Colonic mucosa (tissue), 4 donors: ENCODE results near the gene HIGD1B. TPM values are rescaled to one million over a fixed set of nuclear protein-coding genes. Genes with fewer than 3 reads are reported as not detected.
A peak's percentile ranks its signal among the peaks of the same experiment; 100 is the strongest.

ENCODE experiments used
- DNase-seq: peaks from one replicate; pipeline ENCODE4 v3.0.0-alpha.2; 2020
- H3K27ac ChIP-seq: fragments of 200-600 bp; one replicate; pipeline ENCODE4 v1.8.0; 2021
- H3K27me3 ChIP-seq: fragments of 200-600 bp; one replicate; pipeline ENCODE4 v1.8.0; 2021
- H3K36me3 ChIP-seq: fragments of 200-600 bp; one replicate; pipeline ENCODE4 v1.8.0; 2021
- H3K4me1 ChIP-seq: fragments of 200-600 bp; one replicate; pipeline ENCODE4 v1.8.0; 2021; ENCODE audit warnings: mild to moderate bottlenecking
- H3K4me3 ChIP-seq: fragments of 200-600 bp; one replicate; pipeline ENCODE4 v1.8.0; 2021
- H3K9ac ChIP-seq, 2 donors: one replicate each; pipeline ENCODE4 v1.7.0; 2013; ENCODE audit warnings: control low read depth in 2 of 2, low read depth in 2 of 2, low read length in 2 of 2
- H3K9me3 ChIP-seq: fragments of 200-600 bp; one replicate; pipeline ENCODE4 v1.8.0; 2021
- intact Hi-C: fragments of 100-400 bp; cut with DNase I; formaldehyde crosslinking; loops from one replicate; pipeline ENCODE4 v1.14.1; 2022
- total RNA-seq, 2 donors: library from RNA; stranded (reverse); fragmentation: NEBNext Ultra II Directional in 1 of 2; extraction: Animal tissue kit (Norgen Biotek cat#: 25700) in 1 of 2; gene quantifications; one replicate each; pipeline ENCODE4 v1.2.1, GENCODE V29; 2021
- TF ChIP-seq, protein P1 (sequence below): fragments of 200-600 bp; IDR thresholded peaks from one replicate; pipeline ENCODE4 v1.8.0; 2022; ENCODE audit warnings: antibody characterized with exemption, mild to moderate bottlenecking
- donor health status: healthy.
- donor health status: DM: no; HTN: no; CAD: no.
- donor health status: DM: no; HTN: no; CAD: no.

HIGD1B gene
- total RNA-seq, 2 donors from 2014 or later, result 0.53 TPM; not detected in 1

DNA sequence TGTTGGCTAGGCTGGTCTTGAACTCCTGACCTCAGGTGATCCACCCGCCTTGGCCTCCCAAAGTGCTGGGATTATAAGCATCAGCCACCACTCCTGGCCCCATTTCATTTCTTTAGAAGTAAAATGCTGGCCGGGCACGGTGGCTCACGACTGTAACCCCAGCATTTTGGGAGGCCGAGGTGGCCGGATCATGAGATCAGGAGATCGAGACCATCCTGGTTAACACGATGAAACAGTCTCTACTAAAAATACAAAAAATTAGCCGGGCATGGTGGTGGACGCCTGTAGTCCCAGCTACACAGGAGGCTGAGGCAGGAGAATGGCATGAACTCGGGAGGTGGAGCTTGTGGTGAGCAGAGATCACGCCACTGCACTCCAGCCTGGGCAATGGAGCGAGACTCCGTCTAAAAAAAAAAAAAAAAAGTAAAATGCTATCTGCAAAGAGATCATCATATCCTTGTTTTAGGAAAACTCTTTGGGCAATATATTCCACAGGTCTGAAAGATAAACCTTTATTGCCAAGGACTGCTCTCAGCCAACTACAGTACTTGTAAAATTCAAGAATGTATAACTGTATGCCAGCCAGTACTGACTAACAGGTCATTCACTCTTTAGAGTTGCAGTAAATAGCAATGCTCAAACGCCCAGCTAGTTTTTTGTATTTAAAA is 21.4 kb upstream of the HIGD1B start:
- Histone ChIP-seq H3K36me3 (no peaks in the 10 kb centered on the region), H3K4me3 (no peak overlapping the region), H3K27ac (no peak overlapping the region), H3K9me3 (no peaks in the 10 kb centered on the region), H3K9ac (no peak overlapping the region), H3K27me3 (peaks cover 31% of the 10 kb centered on the region), H3K4me1 (peaks cover 5% of the 10 kb centered on the region)
- no peak for DNase-seq
- intact Hi-C loops, result no loop called here
- TF ChIP-seq, protein P1, sequence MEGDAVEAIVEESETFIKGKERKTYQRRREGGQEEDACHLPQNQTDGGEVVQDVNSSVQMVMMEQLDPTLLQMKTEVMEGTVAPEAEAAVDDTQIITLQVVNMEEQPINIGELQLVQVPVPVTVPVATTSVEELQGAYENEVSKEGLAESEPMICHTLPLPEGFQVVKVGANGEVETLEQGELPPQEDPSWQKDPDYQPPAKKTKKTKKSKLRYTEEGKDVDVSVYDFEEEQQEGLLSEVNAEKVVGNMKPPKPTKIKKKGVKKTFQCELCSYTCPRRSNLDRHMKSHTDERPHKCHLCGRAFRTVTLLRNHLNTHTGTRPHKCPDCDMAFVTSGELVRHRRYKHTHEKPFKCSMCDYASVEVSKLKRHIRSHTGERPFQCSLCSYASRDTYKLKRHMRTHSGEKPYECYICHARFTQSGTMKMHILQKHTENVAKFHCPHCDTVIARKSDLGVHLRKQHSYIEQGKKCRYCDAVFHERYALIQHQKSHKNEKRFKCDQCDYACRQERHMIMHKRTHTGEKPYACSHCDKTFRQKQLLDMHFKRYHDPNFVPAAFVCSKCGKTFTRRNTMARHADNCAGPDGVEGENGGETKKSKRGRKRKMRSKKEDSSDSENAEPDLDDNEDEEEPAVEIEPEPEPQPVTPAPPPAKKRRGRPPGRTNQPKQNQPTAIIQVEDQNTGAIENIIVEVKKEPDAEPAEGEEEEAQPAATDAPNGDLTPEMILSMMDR, result no peak

DNA sequence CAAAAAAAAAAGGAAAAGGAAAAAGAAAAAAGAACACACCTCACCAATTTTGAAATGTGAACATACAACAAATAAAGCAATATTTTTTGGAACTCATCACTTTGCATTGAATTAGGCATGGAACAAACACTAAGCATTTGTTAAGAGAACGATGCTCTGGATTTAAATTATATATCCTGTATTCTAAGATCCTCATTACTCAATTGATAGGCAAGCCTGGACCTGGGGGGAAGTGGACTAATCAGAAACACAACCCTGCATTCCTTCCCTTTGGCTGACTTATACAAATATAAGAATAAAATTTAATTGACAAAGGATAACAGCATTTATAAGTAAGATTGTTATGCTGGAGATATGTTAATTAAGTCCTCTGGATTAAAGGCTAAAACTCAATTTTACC is 19.8 kb upstream of the HIGD1B start:
- H3K27me3 ChIP-seq, result peaks cover 42% of the 10 kb centered on the region
- DNase-seq, result no peak
- intact Hi-C loops, result no loop called here
- H3K9ac ChIP-seq, result no peak overlapping the region
- peaks cover 5% of the 10 kb centered on the region for H3K4me1 ChIP-seq
- H3K27ac ChIP-seq, result no peak overlapping the region
- H3K9me3 ChIP-seq, result no peaks in the 10 kb centered on the region
- H3K4me3 ChIP-seq, result no peak overlapping the region
- TF ChIP-seq, protein P1, result no peak
- no peaks in the 10 kb centered on the region for H3K36me3 ChIP-seq

DNA sequence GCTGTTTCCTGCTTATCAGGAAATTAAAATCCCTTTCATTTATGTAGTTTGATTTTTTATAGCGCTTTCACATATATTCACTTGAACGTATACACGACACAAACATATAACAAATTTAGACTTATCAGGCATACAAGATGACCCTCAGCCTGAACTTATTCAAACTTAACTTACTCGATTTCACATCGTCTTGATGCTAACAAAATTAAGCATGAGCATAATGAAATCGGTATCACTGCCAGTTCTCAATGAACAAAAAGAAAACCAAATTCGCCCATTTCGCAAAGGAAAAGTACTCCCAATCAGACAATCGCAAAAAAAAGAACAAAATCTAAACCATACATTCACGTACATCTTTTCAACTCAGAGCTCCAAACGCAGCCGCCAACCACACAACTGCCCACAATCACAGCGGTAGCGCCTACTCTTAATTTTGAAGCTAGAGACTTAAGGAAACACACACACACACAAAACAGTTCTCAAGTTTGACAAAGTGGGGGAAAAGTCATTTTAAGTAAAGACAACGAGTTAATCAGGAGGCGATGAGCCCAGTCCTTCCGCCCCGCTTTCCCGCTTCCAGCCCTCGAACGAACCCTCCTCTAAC is 18.7 kb upstream of the HIGD1B start:
- Histone ChIP-seq H3K9me3 (no peaks in the 10 kb centered on the region), H3K36me3 (no peaks in the 10 kb centered on the region), H3K4me1 (peaks cover 5% of the 10 kb centered on the region), H3K27me3 (peaks cover 45% of the 10 kb centered on the region), H3K4me3 (peak overlapping the region; percentile 32), H3K27ac (peak overlapping the region; percentile 8), H3K9ac (peak overlapping the region in 1 of 2 donors; percentile 50)
- intact Hi-C loops, result no loop called here
- TF ChIP-seq, protein P1, result no peak
- no peak for DNase-seq

DNA sequence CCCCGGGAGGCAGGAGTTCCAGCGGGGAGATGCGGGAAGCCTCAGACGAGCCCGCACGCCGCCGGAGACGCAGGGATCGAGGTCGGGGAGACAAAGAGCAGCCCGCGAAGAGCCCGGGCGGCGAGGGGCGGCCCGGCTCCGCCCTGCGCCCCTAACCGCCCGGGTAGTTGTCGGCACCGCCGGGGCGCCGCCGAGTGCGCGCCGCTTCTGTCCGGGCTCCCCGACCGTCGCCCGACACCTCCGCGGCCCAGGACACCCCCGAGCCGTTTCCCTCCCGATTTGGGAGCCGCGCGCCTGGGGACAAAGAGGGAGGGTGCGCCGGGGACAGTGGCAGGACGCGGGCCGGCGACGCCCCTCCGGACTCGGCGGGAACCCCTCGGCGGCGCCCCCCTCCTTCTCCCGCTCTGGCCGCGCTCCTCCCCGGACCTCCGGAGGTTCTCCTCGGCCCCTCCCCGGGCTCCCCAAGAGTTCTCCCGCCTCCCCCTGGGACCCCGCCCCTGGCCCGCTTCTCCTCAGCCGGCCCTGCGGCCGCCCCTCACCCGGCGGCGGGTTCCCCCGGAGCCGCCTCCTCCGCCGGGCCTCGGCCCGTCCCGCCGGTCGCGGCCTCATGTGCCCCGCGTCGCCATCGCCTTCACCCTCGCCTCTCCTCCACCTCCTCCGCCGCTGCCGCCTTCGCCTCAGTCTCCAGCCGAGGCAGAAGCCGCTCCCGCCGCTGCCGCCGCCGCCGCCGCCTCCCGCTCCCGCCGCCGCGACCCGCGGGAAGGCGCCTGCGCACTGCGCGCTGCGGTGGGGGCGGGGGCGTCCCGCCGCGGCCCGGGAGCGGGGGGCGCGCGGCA is 17.9 kb upstream of the HIGD1B start, which contains the start of gene GJC1:
GJC1 (minus strand) TSS at position 765 of the 836 bp plus-strand sequence. CDS start 24,470 bp downstream, outside the sequence.
- Histone ChIP-seq H3K4me1 (peaks cover 5% of the 10 kb centered on the region), H3K27ac (peak within 1 kb of the TSS; percentile 8), H3K9me3 (no peaks in the 10 kb centered on the region), H3K4me3 (peak within 1 kb of the TSS; percentile 32), H3K36me3 (no peaks in the 10 kb centered on the region), H3K27me3 (peaks cover 45% of the 10 kb centered on the region), H3K9ac (peak within 1 kb of the TSS in 1 of 2 donors; percentile 50)
- DNase-seq, result no peak
- TF ChIP-seq, protein P1, result no peak
- intact Hi-C loops, result no loop called here
